AG10803 (cell line): ENCODE results near the gene DOCK1.

ENCODE experiments used
- DNase-seq: peaks from one replicate; pipeline ENCODE4 v3.0.0; 2010; ENCODE audit warnings: low read depth
- H3K4me3 ChIP-seq: 2 replicates; pipeline ENCODE4 v1.5.1; 2011; ENCODE audit warnings: mild to moderate bottlenecking, low read length, control low read depth
- CTCF ChIP-seq: conservative IDR thresholded peaks from 2 replicates; pipeline ENCODE4 v1.5.1; 2011; ENCODE audit warnings: mild to moderate bottlenecking, low read length, control low read depth, inconsistent platforms

DOCK1 gene

GRCh38 chr10:127034790-127035189 is 129.6 kb downstream of the DOCK1 start:
- H3K4me3 ChIP-seq: no peak overlapping the region
- no peak for TF ChIP-seq CTCF
- no peak for DNase-seq

- DNase-seq: no peak
Measured at GRCh38 chr10:127035827-127036226, 130.6 kb downstream of the DOCK1 start.

DNA sequence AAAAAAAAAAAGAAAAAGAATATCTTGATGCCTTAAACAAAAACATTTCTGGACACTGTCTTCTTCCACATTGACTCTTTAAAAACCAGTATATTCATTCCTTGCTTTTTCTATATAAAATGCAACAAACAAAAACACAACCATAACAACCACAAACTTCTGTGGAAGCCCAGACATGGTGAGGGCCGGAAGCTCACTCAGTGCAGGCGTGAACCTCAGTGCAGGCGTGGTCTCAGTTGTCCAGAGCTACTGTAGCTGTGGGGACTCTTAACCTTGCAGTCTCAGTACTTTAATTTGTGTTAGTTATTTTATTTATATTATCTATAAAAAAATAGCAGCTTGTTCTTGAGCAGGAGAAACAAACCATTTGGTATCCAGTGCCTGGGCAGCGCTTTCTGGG is 131.8 kb downstream of the DOCK1 start:
- no peak overlapping the region for H3K4me3 ChIP-seq
- TF ChIP-seq CTCF: no peak
- DNase-seq: no peak

More at GRCh38 chr10:127035827-127036226, 130.6 kb downstream of the DOCK1 start:
- no peak for TF ChIP-seq CTCF
- no peak overlapping the region for H3K4me3 ChIP-seq

GRCh38 chr10:127039435-127039834 is 134.2 kb downstream of the DOCK1 start:
- no peak for TF ChIP-seq CTCF
- no peak overlapping the region for H3K4me3 ChIP-seq
- no peak for DNase-seq

DNA sequence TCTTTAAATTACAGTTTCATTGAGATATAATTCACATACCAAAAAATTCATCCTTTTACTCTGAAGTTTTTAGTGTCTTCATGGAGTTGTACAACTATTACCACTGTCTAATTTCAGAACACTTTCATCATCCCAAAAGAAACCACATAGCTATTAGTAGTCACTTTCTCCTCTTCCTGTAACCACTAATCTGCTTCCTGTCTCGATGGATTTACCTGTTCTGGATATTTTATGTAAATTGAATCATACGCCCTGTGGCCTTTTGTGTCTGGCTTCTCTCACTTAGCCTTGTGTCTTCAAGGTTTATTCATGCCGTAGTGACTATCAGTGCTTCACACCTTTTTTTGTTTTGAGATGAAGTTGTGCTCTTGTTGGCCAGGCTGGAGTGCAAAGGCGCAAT is 135.5 kb downstream of the DOCK1 start:
- no peak for TF ChIP-seq CTCF
- peak; percentile 51 for DNase-seq
- no peak overlapping the region for H3K4me3 ChIP-seq

GRCh38 chr10:127041552-127041951 is 136.3 kb downstream of the DOCK1 start:
- H3K4me3 ChIP-seq: no peak overlapping the region
- peak; percentile 96 for DNase-seq
- TF ChIP-seq CTCF: no peak; the same call in 1 of the 2 replicates

DNA sequence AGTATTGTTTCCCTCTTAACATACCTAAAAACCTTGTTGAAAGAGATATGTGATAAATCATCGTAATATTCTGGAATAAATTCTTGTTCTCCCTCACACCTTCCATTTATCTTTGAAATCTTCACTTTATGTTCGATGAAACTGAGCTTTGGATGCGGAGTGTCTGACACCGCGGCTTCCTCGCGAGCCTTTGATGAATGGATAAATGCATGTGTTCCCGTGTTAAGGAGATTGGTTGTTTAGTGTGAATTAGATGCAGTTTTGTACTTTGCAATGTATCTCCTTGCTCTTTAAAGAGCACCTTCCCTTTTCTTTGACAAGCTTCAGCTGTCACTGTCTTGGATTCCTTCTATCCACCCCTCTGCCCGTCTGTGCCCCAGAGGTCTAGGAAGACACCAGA is 138.1 kb downstream of the DOCK1 start:
- DNase-seq: no peak

More for the DNA sequence above, 138.1 kb downstream of the DOCK1 start:
- H3K4me3 ChIP-seq: no peak overlapping the region
- no peak for TF ChIP-seq CTCF
